ENCODE data around the gene DVL3.

DVL3 gene

GRCh38 chr3:184175981-184176376 lies 20.8 kb downstream of the DVL3 start:
- no peak for DNase-seq (ENCODE audit: low read depth)
- H3K4me3 ChIP-seq (ENCODE audit: low read length), result peak overlapping the region; percentile 76
- TF ChIP-seq, protein P1, sequence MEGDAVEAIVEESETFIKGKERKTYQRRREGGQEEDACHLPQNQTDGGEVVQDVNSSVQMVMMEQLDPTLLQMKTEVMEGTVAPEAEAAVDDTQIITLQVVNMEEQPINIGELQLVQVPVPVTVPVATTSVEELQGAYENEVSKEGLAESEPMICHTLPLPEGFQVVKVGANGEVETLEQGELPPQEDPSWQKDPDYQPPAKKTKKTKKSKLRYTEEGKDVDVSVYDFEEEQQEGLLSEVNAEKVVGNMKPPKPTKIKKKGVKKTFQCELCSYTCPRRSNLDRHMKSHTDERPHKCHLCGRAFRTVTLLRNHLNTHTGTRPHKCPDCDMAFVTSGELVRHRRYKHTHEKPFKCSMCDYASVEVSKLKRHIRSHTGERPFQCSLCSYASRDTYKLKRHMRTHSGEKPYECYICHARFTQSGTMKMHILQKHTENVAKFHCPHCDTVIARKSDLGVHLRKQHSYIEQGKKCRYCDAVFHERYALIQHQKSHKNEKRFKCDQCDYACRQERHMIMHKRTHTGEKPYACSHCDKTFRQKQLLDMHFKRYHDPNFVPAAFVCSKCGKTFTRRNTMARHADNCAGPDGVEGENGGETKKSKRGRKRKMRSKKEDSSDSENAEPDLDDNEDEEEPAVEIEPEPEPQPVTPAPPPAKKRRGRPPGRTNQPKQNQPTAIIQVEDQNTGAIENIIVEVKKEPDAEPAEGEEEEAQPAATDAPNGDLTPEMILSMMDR (conservative IDR thresholded peaks at IDR 0.05; ENCODE audit: low read depth, low read length), result no peak

DNA sequence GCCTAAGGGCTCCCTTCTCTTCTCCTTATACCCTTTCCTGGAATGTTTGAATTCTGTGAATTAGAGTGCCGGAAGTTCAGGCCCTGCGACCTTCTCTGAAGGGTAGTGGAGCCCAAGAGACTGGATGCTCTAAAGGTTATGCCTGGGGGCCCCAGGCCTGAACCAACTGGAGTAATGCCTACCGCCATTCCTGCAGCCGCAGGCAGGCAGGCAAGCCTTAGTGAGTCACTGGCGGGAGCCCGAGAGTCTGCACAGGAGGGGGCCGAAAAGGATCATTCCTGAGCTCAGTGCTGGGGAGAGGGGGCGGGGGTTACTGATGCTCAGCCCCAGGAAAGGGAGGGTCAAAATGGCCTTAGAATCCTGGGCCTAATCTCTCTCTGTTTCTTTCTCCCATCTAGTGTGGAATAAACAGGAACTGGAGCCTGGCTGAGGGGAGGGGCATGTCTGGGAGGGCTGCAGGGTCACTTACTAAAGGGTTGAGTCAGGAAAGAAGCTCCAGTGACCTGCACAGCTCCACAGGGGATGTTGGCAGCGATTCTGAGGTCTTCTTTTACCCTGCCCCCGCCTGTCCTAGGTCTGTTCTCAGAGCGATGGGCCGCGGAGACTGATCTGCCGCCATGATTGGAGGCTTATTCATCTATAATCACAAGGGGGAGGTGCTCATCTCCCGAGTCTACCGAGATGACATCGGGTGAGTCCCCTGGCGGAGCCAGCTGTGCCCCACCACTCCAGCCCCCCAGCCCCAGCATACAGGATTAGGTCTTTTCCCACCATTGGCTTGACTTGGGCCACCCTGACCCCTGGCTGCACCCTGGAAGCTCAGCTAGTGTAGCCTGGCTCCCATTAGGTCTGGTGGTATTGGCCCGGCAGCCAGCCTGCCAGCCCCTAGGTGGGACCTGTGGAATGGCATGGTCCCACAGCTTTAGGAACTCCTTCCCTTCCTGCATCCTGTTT lies 21.5 kb downstream of the DVL3 start:
- DNase-seq (ENCODE audit: low read depth), result peak; percentile 81
- H3K4me3 ChIP-seq (ENCODE audit: low read length), result peak overlapping the region; percentile 76
- TF ChIP-seq, protein P1 (conservative IDR thresholded peaks at IDR 0.05; ENCODE audit: low read depth, low read length), result peak; percentile 3

DNA sequence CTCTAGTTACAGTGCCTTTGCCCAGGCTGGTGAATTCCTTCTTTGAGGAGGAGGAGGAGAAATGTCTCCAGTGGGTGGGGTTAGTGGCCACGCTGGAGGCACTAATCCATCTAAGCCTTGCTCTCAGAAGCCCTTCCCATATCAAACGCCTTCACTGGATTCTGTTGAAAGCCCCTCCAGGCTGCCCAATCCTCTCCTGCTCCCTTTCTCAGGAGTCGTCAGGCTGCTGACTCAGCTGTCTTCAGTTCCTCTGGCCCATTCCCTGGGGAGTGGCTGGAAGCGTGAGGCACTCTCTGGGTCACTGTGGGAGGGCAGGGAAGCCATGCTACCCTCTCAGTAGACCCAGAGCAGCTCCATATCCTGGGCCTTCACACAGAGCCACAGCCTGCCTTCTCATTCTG lies 22.2 kb downstream of the DVL3 start:
- no peak for DNase-seq (ENCODE audit: low read depth)
- TF ChIP-seq, protein P1 (conservative IDR thresholded peaks at IDR 0.05; ENCODE audit: low read depth, low read length), result no peak
- H3K4me3 ChIP-seq (ENCODE audit: low read length), result peak overlapping the region; percentile 76

GRCh38 chr3:184177767-184178306 lies 22.7 kb downstream of the DVL3 start:
- no peak for DNase-seq (ENCODE audit: low read depth)
- peak overlapping the region; percentile 76 for H3K4me3 ChIP-seq (ENCODE audit: low read length)
- TF ChIP-seq, protein P1 (conservative IDR thresholded peaks at IDR 0.05; ENCODE audit: low read depth, low read length), result no peak

DNA sequence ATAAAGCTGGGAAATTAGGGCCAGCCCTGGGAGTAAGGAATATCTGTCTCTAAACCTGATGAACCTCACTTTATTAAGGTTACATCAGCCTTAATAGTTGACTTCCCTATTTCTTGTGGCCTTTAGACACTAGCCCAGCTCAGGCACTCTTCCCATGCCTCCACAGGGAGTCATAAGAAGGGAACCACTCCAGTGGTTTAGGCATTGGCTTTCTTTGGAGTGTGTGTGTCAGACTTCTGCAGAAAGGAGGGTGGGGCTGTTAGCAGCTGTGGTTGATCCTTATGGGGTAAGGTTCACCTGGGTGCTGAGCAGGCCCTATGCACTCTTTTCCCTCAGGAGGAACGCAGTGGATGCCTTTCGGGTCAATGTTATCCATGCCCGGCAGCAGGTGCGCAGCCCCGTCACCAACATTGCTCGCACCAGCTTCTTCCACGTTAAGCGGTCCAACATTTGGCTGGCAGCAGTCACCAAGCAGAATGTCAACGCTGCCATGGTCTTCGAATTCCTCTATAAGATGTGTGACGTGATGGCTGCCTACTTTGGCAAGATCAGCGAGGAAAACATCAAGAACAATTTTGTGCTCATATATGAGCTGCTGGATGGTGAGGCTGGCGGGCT lies 23.5 kb downstream of the DVL3 start:
- no peak for DNase-seq (ENCODE audit: low read depth)
- H3K4me3 ChIP-seq (ENCODE audit: low read length), result no peak overlapping the region
- TF ChIP-seq, protein P1 (conservative IDR thresholded peaks at IDR 0.05; ENCODE audit: low read depth, low read length), result no peak

GRCh38 chr3:184180165-184180564 lies 25.0 kb downstream of the DVL3 start:
- TF ChIP-seq, protein P1 (conservative IDR thresholded peaks at IDR 0.05; ENCODE audit: low read depth, low read length), result no peak
- no peak for DNase-seq (ENCODE audit: low read depth)
- no peak overlapping the region for H3K4me3 ChIP-seq (ENCODE audit: low read length)
